Measurements from ENCODE around the gene NEU4. TPM values are rescaled to one million over a fixed set of nuclear protein-coding genes. Genes with fewer than 3 reads are reported as not detected.
A peak's percentile ranks its signal among the peaks of the same experiment; 100 is the strongest.

NEU4 gene
- total and polyA plus RNA-seq, 8 donors: 0.31 to 0.42 TPM; not detected in 6

DNA sequence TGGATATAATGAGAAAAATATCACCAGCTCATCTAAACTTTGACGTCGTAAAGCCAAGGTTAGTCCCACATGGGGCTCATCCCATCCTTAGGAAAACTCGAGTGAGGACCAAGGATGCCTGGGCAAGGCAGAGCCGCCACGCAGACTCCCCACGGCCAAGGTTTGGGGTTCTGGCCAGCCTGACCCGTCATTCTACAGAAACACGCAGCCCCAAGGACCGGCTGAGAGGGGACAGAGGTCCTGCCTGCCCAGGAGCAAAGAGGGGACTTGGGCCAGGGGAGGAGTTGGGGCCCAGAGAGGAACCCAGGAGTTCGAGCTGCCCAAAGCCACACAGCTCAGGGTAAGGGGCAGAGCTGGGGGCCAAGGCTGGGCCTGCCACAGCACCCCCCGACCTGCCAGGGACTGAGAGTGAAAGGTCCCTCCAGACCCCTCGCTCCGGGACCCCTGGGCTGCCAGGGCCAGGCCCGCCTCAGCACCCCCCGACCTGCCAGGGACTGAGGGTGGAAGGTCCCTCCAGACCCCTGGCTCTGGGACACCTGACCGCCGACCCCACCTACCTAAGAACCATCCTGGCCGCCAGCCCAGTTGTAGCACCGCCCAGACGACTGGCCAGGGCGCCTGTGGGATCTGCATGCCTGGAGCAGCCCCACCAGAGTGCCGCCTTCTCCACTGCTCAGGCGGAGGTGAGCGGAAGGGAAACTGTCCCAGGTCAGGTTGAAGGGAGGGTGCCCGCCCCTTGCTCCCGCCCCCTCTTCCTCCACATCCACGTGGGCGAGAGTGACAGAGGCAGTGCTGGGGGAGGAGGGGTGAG is 49.4 kb downstream of the NEU4 start, which contains the start of gene PDCD1:
TSS of gene PDCD1 (minus strand) at position 689 of the 811 bp plus-strand sequence. CDS start at position 633, 56 bp downstream.
- FAIRE-seq (no peak), DNase-seq (peak in 3 of 6 donors; percentile 56 to 80 (median 64)), ATAC-seq (peak; percentile 11 to 51 (median 40))
- H3K9me3 ChIP-seq: no peaks in the 10 kb centered on the region
- intact Hi-C loops (cut with DNase I): no loop called here
- H3K4me3 ChIP-seq: no peak within 1 kb of the TSS
- H3K27ac ChIP-seq: peak within 1 kb of the TSS in 2 of 4 donors; percentile 33 to 63
- no peaks in the 10 kb centered on the region for H3K4me1 ChIP-seq
- 52 to 58% methylated on average over 24 to 28 of the region's 28 CpGs for WGBS, 2 donors
- peaks cover 0 to 4% (median 0%) of the 10 kb centered on the region in 4 donors for H3K27me3 ChIP-seq
- TF ChIP-seq, protein P1, sequence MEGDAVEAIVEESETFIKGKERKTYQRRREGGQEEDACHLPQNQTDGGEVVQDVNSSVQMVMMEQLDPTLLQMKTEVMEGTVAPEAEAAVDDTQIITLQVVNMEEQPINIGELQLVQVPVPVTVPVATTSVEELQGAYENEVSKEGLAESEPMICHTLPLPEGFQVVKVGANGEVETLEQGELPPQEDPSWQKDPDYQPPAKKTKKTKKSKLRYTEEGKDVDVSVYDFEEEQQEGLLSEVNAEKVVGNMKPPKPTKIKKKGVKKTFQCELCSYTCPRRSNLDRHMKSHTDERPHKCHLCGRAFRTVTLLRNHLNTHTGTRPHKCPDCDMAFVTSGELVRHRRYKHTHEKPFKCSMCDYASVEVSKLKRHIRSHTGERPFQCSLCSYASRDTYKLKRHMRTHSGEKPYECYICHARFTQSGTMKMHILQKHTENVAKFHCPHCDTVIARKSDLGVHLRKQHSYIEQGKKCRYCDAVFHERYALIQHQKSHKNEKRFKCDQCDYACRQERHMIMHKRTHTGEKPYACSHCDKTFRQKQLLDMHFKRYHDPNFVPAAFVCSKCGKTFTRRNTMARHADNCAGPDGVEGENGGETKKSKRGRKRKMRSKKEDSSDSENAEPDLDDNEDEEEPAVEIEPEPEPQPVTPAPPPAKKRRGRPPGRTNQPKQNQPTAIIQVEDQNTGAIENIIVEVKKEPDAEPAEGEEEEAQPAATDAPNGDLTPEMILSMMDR (IDR thresholded peaks at IDR 0.05): no peak
- no peaks in the 10 kb centered on the region for H3K36me3 ChIP-seq

DNA sequence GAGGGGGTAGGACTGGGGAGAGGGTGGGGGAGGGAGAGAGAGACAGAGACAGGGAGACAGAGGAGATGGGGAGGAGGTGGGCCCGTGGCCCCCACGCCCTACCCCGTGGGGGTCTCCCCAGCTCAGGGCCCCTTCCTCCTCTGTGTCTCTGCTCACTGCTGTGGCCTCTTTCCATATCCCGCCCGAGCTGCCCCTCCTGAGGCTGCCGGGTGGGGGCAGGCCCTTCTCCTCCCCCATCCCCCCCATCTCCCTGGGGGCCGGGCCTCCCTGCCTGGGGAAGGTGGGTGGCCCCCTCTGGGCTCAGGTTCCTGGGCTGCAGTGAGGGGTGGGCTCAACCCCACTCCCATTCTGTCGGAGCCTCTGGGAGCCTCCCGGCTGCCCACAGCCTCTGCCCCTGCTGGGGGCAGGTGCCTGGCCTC is 50.0 kb downstream of the NEU4 start:
- FAIRE-seq: no peak
- Histone ChIP-seq H3K4me3 (no peak overlapping the region), H3K4me1 (no peaks in the 10 kb centered on the region), H3K36me3 (no peaks in the 10 kb centered on the region), H3K27me3 (peaks cover 0 to 5% (median 0%) of the 10 kb centered on the region in 4 donors), H3K9me3 (no peaks in the 10 kb centered on the region), H3K27ac (peak overlapping the region in 2 of 4 donors; percentile 33 to 63)
- TF ChIP-seq, protein P1 (IDR thresholded peaks at IDR 0.05): no peak
- peak in 2 of 6 donors; percentile 17 to 73 for DNase-seq
- 18 to 64% methylated on average over 3 to 9 of the region's 9 CpGs for WGBS, 2 donors
- intact Hi-C loops (cut with DNase I): no loop called here
- peak in 1 of 4 donors; percentile 3 for ATAC-seq

DNA sequence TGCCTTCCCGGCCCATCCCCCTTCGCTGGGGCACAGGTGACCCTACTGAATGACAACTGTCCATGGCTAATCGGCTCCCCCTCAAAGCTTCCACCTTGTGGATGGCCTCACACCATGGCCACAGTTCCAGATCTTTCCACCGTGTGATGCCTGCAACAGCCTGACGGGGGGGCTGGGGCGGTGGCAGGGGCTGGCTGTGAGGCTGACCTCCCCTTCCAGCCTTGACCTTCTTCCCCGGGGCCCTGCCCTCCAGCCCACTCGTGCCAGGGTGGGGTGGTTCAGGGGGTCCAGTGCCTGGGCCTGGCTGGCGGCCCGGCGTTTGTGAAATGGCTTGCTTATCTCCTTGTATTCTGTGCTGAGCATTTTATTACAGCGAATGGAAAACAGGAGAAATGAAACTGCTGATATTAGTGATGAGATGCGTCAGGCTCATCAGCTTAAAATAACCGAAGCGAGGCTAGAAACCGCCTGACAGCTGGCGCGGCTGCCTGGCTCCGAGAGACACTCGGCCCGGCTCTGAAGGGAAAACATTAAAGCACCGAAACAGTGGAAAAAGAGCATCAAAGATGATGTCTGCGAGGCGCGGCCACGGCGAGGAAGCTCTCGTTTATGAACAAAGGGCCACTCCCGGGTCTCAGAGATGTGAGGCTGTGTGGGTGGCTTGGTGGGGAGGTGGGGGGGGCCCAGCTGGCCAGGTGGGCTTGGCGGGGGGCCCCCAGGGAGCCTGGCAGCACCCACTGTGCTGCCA is 50.6 kb downstream of the NEU4 start:
- no peak overlapping the region for H3K4me3 ChIP-seq
- no peaks in the 10 kb centered on the region for H3K4me1 ChIP-seq
- intact Hi-C loops (cut with DNase I): no loop called here
- TF ChIP-seq, protein P1 (IDR thresholded peaks at IDR 0.05): no peak
- no peak for FAIRE-seq
- H3K9me3 ChIP-seq: no peaks in the 10 kb centered on the region
- 46 to 50% methylated on average over 30 of the region's 30 CpGs for WGBS, 2 donors
- H3K27me3 ChIP-seq: peaks cover 0 to 5% (median 0%) of the 10 kb centered on the region in 4 donors
- H3K36me3 ChIP-seq: no peaks in the 10 kb centered on the region
- peak in 3 of 6 donors; percentile 15 to 67 (median 56) for DNase-seq
- H3K27ac ChIP-seq: peak overlapping the region in 2 of 4 donors; percentile 33 to 63
- ATAC-seq: peak in 3 of 4 donors; percentile 36 to 70 (median 48)

DNA sequence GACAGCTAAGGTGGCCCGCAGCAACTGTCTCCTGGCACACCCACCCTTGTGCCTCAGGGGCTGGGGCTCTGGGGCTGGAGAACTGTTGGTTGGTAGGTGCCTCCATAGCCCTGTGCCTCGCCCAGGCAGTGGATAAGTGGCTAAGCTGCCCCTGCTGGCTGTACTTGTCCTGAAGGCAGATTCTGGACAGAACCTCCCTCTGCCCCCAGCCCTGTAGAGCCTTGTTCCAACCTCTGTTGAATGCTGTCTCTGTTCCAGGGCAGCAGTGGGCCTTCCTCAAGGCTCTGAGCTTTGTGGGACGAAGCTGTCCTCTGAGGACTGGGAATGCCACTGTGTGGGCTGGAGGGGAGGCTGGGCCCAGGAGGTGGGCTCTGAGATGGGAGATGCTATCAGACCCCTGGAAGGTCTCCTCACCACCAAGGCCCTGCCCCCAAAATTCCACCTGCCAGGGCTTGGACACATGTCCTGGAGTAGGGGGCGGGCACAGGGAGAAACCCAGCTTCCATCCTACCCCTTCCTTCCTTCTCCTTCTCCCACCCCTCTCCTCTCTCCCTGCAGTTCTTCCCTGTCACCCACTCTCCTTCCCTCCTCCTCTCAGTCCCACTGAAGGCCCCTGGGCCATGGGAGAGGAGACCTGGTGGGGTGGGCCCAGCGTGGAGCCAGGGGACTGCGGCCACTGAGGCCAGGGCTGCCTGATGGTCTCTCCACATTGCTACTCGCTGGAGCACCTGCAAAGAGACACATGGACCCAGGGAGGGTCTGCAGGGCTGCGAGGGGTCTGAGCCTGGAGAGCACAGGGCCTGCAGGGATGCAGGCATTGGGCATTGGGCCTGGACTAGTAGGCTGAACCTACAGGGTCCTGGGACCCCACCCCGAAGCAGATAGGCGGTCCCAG is 51.4 kb downstream of the NEU4 start:
- 83 to 91% methylated on average over 10 of the region's 10 CpGs for WGBS, 2 donors
- ATAC-seq: peak in 2 of 4 donors; percentile 8 to 24

More for the DNA sequence above, 51.4 kb downstream of the NEU4 start:
- Histone ChIP-seq H3K36me3 (no peaks in the 10 kb centered on the region), H3K9me3 (no peaks in the 10 kb centered on the region), H3K27ac (peak overlapping the region in 2 of 4 donors; percentile 33 to 63), H3K4me1 (no peaks in the 10 kb centered on the region), H3K27me3 (peaks cover 0 to 5% (median 0%) of the 10 kb centered on the region in 4 donors), H3K4me3 (no peak overlapping the region)
- FAIRE-seq (no peak), DNase-seq (peak in 2 of 6 donors; percentile 41 to 45)
- TF ChIP-seq, protein P1 (IDR thresholded peaks at IDR 0.05): no peak
- intact Hi-C loops (cut with DNase I): no loop called here

Measured in pancreas (tissue), 10 donors.